Naive B cell (primary cell): Measurements from ENCODE around the gene MAP2K7. TPM values are rescaled to one million over a fixed set of nuclear protein-coding genes. Genes with fewer than 3 reads are reported as not detected.

Experiments
- ATAC-seq, 2 donors: fragments of 150-1000 bp; cut with Tn5 transposase; 2 replicates each; pipeline ENCODE4 v1.10.0; 2021; ENCODE audit warnings: low read depth in 2 of 2, mild to moderate bottlenecking in 2 of 2, moderate library complexity in 2 of 2
- DNase-seq: peaks from one replicate; pipeline ENCODE4 v3.0.0; 2022
- H3K27ac Mint-ChIP-seq, 6 donors: one replicate each; pipeline ENCODE4 v1.8.0; 2020 to 2022; ENCODE audit warnings: mild to moderate bottlenecking in 6 of 6, mixed read lengths in 6 of 6, moderate library complexity in 5 of 6, inconsistent platforms in 2 of 6
- H3K27me3 Mint-ChIP-seq, 3 donors: one replicate each; pipeline ENCODE4 v1.8.0; 2021 to 2022; ENCODE audit warnings: mixed read lengths in 3 of 3, mild to moderate bottlenecking in 1 of 3
- H3K36me3 Mint-ChIP-seq, 2 donors: one replicate each; pipeline ENCODE4 v1.8.0; 2020 to 2022; ENCODE audit warnings: mixed read lengths in 2 of 2, inconsistent platforms in 1 of 2, mild to moderate bottlenecking in 1 of 2
- H3K4me1 Mint-ChIP-seq, 3 donors: one replicate each; pipeline ENCODE4 v1.8.0; 2020 to 2022; ENCODE audit warnings: mixed read lengths in 3 of 3, inconsistent platforms in 1 of 3, mild to moderate bottlenecking in 1 of 3, moderate library complexity in 1 of 3
- H3K4me3 Mint-ChIP-seq, 8 donors: one replicate each; pipeline ENCODE4 v1.8.0; 2020 to 2022; ENCODE audit warnings: mild to moderate bottlenecking in 8 of 8, mixed read lengths in 8 of 8, moderate library complexity in 8 of 8, inconsistent platforms in 2 of 8
- H3K9me3 Mint-ChIP-seq, 7 donors: one replicate each; pipeline ENCODE4 v1.8.0; 2020 to 2022; ENCODE audit warnings: mixed read lengths in 7 of 7, mild to moderate bottlenecking in 5 of 7, inconsistent platforms in 2 of 7, moderate library complexity in 1 of 7
- polyA plus RNA-seq, 6 donors: library from polyadenylated mRNA; unstranded; fragments of 300-500 nt; fragmentation: Illumina TruSeq; gene quantifications; one replicate each; pipeline ENCODE4 v1.2.3, GENCODE V29; 2021; ENCODE audit warnings: low read depth in 6 of 6

The MAP2K7 gene
- polyA plus RNA-seq, 6 donors from 2014 or later = 0.50 to 5.1 (median 2.9) TPM

DNA sequence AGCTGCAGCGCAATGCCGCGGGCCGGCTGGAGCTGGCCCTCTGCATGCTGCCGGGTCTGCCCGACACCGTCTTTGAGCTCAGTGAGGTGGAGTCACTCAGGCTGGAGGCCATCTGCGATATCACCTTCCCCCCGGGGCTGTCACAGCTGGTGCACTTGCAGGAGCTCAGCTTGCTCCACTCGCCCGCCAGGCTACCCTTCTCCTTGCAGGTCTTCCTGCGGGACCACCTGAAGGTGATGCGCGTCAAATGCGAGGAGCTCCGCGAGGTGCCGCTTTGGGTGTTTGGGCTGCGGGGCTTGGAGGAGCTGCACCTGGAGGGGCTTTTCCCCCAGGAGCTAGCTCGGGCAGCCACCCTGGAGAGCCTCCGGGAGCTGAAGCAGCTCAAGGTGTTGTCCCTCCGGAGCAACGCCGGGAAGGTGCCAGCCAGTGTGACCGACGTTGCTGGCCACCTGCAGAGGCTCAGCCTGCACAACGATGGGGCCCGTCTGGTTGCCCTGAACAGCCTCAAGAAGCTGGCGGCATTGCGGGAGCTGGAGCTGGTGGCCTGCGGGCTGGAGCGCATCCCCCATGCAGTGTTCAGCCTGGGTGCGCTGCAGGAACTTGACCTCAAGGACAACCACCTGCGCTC, 3.8 kb upstream of the MAP2K7 start:
- Mint-ChIP-seq H3K4me1 (peaks cover 18 to 20% (median 18%) of the 10 kb centered on the region in 3 donors), H3K9me3 (no peaks in the 10 kb centered on the region), H3K27ac (no peak overlapping the region), H3K36me3 (no peaks in the 10 kb centered on the region), H3K4me3 (no peak overlapping the region), H3K27me3 (peaks cover 4 to 19% (median 15%) of the 10 kb centered on the region in 3 donors)
- ATAC-seq = no peak
- no peak for DNase-seq

DNA sequence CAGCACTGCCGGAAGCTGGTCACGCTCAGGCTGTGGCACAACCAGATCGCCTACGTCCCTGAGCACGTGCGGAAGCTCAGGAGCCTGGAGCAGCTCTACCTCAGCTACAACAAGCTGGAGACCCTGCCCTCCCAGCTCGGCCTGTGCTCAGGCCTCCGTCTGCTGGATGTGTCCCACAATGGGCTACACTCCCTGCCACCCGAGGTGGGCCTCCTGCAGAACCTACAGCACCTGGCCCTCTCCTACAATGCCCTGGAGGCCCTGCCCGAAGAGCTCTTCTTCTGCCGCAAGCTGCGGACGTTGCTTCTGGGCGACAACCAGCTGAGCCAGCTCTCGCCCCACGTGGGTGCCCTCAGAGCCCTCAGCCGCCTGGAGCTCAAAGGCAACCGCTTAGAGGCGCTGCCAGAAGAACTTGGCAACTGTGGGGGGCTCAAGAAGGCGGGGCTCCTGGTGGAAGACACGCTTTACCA, 3.2 kb upstream of the MAP2K7 start:
- DNase-seq (no peak), ATAC-seq (no peak)
- Mint-ChIP-seq H3K36me3 (peaks cover 0 to 3% of the 10 kb centered on the region in 2 donors), H3K4me3 (no peak overlapping the region), H3K4me1 (peaks cover 22 to 24% (median 24%) of the 10 kb centered on the region in 3 donors), H3K27ac (no peak overlapping the region), H3K9me3 (no peaks in the 10 kb centered on the region), H3K27me3 (peaks cover 4 to 14% (median 10%) of the 10 kb centered on the region in 3 donors)

DNA sequence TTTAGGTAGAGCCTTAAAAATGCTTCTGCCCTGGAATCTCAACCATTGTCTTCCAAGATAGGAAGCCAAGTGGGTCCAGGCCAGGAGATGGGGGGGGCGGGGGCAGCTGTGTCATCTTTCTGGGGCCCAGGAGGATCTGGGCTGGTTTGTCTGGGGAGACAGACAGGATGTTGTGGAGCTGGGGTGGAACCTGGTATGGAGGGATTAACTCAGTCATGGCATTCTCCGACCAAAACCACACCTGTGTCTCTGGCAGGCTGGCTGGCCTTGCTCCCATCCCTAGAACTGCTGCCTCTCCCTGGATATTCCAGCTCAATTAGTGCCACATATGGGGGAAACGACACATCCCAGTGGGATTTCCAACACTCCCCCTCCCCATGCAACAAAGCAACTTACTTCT, 2.7 kb upstream of the MAP2K7 start:
- Mint-ChIP-seq H3K36me3 (peaks cover 0 to 8% of the 10 kb centered on the region in 2 donors), H3K4me1 (peaks cover 27 to 29% (median 29%) of the 10 kb centered on the region in 3 donors), H3K27ac (no peak overlapping the region), H3K27me3 (peaks cover 4 to 11% (median 8%) of the 10 kb centered on the region in 3 donors), H3K4me3 (peak overlapping the region in 1 of 8 donors; percentile 89), H3K9me3 (no peaks in the 10 kb centered on the region)
- no peak for ATAC-seq
- DNase-seq = no peak

DNA sequence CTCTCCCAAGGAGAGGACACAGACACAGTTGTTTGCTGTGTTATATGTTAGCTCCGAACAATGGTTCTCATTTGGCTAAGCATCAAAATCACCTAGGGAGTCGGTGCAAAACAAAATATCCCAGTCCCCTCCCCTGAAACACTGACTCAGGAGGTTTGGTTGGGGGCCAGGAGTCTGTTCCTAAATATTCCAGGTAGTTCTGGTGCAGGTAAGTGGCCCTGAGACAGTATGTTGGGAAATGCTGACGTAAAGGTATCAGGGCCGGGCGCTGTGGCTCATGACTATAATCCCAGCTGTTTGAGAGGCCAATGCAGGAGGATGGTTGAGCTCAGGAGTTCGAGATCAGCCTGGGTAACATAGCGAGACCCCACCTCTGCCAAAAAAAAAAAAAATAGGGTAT, 2.3 kb upstream of the MAP2K7 start:
- Mint-ChIP-seq H3K27me3 (peaks cover 4 to 11% (median 8%) of the 10 kb centered on the region in 3 donors), H3K4me1 (peaks cover 31 to 33% (median 32%) of the 10 kb centered on the region in 3 donors), H3K36me3 (peaks cover 0 to 8% of the 10 kb centered on the region in 2 donors), H3K9me3 (no peaks in the 10 kb centered on the region), H3K4me3 (peak overlapping the region in 3 of 8 donors; percentile 16 to 89 (median 25)), H3K27ac (no peak overlapping the region)
- DNase-seq (no peak), ATAC-seq (no peak)

DNA sequence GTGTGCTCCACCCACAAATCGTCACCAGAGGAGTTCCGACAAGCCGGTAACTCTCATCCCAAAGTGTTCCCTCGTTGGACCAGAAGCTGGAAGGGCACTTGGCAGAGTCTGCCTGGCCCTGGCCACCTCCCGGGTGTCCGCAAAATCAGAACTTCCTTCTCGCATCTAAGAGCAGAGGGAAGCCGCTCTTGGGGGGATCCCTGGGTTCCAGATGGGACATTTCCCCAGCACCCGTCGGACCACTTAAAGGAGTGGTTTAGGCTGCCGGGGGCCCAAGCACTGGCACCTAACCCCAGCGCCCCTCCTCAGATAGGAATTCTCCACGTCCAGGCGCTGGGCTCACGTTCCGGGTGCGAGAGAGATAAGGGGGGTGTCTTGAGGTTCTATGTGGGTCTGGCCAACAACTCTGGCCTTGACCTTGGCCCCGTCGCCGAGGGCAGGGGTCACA, 857 bp upstream of the MAP2K7 start:
- H3K4me1 Mint-ChIP-seq = peaks cover 37 to 42% (median 41%) of the 10 kb centered on the region in 3 donors

DNA sequence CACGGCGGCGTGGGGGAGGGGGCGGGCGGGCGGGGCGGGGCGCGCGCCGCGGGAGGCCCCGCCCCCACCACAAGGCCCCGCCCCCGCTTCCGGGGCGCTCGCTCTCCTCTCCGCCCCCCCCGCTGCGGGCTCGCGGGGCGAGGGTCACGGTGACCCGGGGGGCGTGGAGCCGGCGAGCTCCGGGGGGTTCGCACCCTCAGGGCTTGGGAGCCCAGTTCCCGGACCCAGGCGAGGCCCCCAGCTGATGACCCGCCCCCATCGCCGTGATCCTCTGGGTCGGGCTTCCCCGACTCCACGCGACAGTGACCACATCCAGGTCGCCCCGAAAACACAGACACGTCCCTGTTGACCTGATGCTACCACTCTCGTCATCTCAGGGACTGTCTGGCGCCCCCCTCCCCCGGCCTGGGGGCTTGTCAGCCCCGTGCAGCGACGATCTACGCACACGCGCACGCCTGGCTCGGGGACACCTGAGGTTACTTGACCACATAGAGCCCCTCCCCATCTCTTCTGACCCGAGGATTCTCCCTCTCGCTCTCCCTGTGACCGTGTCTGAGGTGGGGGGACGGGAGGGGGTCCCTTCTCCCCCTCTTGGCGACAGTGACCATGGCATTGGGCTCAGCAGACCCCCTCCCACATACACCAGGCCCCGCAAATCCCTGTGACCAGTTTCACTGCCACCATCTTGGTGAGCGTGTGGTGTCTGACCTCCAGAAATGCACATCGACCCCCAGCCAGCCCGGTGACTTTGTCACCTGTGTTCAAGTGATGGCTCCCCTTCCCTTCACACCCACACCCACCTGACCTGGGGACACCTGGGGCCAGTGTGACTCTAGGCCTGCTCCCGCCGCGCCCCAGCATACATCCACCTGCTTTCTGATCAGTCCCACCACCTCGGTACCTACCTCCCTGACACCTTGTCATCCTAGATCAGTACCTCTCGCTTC, 670 bp downstream of the MAP2K7 start:
- peak; percentile 76 for DNase-seq
- peak overlapping the region; percentile 94 to 99 (median 94) for H3K27ac Mint-ChIP-seq
- peaks cover 0 to 8% of the 10 kb centered on the region in 2 donors for H3K36me3 Mint-ChIP-seq

More for the DNA sequence above, 857 bp upstream of the MAP2K7 start:
- Mint-ChIP-seq H3K36me3 (peaks cover 0 to 8% of the 10 kb centered on the region in 2 donors), H3K4me3 (peak overlapping the region; percentile 89 to 95 (median 92)), H3K9me3 (no peaks in the 10 kb centered on the region), H3K27ac (peak overlapping the region; percentile 28 to 99 (median 96)), H3K27me3 (peaks cover 0 to 5% (median 1%) of the 10 kb centered on the region in 3 donors)
- ATAC-seq = no peak
- no peak for DNase-seq

DNA sequence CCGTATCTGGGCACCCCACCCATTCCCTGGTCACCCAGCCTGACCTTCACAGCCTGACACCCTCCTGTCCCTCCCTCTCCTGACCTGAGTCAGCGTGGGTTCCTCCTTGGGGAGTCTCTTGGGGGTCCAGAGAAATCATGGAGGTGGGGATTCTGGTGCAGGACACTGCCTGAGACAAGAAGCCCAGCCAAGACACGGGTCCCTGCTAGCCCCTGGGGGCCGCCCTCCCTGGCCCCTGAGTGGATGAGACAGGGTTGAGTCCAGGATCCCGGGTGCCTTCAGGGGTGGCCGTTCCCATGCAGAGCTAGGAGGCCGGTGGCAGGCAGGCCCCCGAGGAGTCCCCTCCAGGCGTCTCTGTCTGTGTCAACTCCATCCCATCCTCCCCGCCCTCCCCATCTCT, 1.6 kb downstream of the MAP2K7 start:
- no peak for DNase-seq
- Mint-ChIP-seq H3K27me3 (peaks cover 0 to 5% (median 0%) of the 10 kb centered on the region in 3 donors), H3K4me3 (peak overlapping the region; percentile 82 to 94 (median 90)), H3K4me1 (peaks cover 37 to 44% (median 43%) of the 10 kb centered on the region in 3 donors), H3K9me3 (no peaks in the 10 kb centered on the region), H3K36me3 (peaks cover 0 to 9% of the 10 kb centered on the region in 2 donors), H3K27ac (peak overlapping the region in 5 of 6 donors; percentile 94 to 99 (median 95))
- ATAC-seq = no peak

More for the DNA sequence above, 670 bp downstream of the MAP2K7 start:
- Mint-ChIP-seq H3K27me3 (peaks cover 0 to 5% (median 0%) of the 10 kb centered on the region in 3 donors), H3K4me1 (peaks cover 37 to 44% (median 43%) of the 10 kb centered on the region in 3 donors), H3K4me3 (peak overlapping the region; percentile 85 to 95 (median 90)), H3K9me3 (no peaks in the 10 kb centered on the region)
- peak; percentile 63 to 74 for ATAC-seq

DNA sequence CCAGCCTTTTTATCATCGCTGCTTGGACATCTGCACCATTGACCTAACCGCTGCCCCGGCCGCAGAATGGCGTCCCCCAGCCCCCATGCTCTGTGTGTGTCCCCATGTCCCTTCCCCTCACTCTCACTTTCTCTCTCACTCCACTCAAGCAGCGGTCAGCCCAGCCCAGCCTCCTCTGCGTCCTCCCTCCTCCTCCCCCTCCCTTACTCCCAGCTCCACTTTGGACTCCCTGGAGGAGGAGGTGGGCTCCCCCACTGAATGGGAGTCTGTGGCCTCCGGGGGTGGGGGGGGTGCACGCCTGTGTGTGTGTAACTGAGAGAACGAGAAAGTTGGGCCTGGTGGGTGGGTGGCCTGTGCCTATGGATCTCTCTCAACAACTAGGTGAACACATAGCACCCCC, 2.2 kb downstream of the MAP2K7 start:
- no peak for ATAC-seq
- peak overlapping the region in 5 of 6 donors; percentile 4 to 97 (median 78) for H3K27ac Mint-ChIP-seq
- peaks cover 37 to 44% (median 43%) of the 10 kb centered on the region in 3 donors for H3K4me1 Mint-ChIP-seq
- H3K27me3 Mint-ChIP-seq = no peaks in the 10 kb centered on the region
- DNase-seq = no peak
- H3K9me3 Mint-ChIP-seq = no peaks in the 10 kb centered on the region
- peak overlapping the region; percentile 37 to 91 (median 84) for H3K4me3 Mint-ChIP-seq
- peaks cover 0 to 15% of the 10 kb centered on the region in 2 donors for H3K36me3 Mint-ChIP-seq

DNA sequence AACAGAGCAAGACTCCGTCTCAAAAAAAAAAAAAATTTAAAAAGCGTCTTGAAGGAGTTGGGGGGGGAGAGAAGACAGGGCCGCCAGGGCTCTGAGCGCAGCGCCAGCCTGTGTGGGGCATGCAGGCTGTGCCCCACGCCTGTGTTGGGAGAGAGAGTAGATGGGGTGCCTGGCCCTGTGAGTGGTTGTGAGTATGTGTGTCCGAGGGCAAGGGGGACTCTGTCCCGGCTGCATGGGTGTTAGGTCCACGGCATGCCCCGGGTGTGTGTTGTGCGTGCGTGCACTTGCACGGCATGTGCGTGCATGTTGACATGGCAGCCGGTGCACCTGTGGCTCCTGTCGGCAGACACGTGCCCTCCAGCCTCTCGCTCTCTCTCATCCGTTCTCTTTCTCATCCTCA, 3.4 kb downstream of the MAP2K7 start:
- Mint-ChIP-seq H3K9me3 (no peaks in the 10 kb centered on the region), H3K27me3 (no peaks in the 10 kb centered on the region), H3K4me3 (peak overlapping the region in 1 of 8 donors; percentile 35), H3K4me1 (peaks cover 33 to 44% (median 43%) of the 10 kb centered on the region in 3 donors), H3K27ac (peak overlapping the region in 2 of 6 donors; percentile 68 to 70), H3K36me3 (peaks cover 0 to 25% of the 10 kb centered on the region in 2 donors)
- DNase-seq (no peak), ATAC-seq (no peak)

DNA sequence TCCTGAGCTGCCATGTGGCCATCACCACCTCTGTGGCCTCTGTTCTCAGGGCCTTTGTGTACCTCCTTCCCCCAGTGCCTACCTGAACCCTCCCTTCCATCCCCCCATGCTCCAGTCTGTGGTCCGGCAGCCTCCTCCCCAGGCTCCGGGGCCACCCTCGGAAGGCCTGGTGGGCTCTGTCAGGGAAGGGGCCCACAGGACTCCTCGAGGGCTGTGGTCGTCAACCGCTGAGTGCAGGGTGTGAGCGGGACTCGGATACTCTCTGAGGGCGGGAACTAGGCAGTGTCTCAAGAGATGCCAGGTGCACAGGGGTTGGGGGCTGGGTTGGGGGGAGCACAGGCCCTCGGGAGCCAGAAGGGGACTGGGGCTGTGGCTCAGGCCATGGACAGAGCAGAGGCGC, 3.9 kb downstream of the MAP2K7 start:
- Mint-ChIP-seq H3K27me3 (no peaks in the 10 kb centered on the region), H3K4me3 (peak overlapping the region in 3 of 8 donors; percentile 12 to 57 (median 15)), H3K36me3 (peaks cover 0 to 29% of the 10 kb centered on the region in 2 donors), H3K9me3 (no peaks in the 10 kb centered on the region), H3K4me1 (peaks cover 31 to 42% (median 42%) of the 10 kb centered on the region in 3 donors), H3K27ac (peak overlapping the region in 1 of 6 donors; percentile 70)
- no peak for ATAC-seq
- DNase-seq = no peak

DNA sequence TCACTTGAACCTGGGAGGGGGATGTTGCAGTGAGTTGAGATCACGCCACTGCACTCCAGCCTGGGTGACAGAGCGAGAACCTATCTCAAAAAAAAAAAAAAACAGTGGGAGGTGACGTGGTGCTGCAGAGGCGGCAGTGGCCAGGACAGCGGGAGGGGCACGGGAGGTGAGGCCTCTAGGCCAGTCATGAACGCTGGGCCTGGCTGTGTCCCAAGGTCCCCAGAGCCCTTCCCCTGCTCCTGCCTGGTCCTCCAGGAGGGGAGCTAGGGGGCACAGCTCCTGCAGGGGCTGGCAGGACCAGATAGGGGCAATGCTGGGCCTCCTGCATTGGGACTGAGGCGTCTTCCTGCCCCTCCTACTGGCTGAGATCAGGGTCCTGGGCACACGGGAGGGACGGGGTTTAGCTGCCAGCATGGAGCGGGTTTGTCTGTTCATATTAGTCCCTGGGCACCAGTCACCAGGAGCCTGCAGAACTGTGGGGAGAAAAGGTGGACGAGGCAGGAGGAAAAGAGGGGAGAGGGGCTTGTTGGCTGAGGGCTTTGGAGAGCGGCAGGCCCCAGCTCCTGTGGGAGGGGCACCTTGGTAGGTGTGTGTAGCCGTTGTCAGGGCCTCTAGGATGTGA, 4.5 kb downstream of the MAP2K7 start:
- Mint-ChIP-seq H3K9me3 (no peaks in the 10 kb centered on the region), H3K4me3 (peak overlapping the region in 1 of 8 donors; percentile 57), H3K27me3 (no peaks in the 10 kb centered on the region), H3K27ac (peak overlapping the region in 1 of 6 donors; percentile 73), H3K36me3 (peaks cover 0 to 36% of the 10 kb centered on the region in 2 donors), H3K4me1 (peaks cover 27 to 40% (median 35%) of the 10 kb centered on the region in 3 donors)
- no peak for ATAC-seq
- DNase-seq = no peak

DNA sequence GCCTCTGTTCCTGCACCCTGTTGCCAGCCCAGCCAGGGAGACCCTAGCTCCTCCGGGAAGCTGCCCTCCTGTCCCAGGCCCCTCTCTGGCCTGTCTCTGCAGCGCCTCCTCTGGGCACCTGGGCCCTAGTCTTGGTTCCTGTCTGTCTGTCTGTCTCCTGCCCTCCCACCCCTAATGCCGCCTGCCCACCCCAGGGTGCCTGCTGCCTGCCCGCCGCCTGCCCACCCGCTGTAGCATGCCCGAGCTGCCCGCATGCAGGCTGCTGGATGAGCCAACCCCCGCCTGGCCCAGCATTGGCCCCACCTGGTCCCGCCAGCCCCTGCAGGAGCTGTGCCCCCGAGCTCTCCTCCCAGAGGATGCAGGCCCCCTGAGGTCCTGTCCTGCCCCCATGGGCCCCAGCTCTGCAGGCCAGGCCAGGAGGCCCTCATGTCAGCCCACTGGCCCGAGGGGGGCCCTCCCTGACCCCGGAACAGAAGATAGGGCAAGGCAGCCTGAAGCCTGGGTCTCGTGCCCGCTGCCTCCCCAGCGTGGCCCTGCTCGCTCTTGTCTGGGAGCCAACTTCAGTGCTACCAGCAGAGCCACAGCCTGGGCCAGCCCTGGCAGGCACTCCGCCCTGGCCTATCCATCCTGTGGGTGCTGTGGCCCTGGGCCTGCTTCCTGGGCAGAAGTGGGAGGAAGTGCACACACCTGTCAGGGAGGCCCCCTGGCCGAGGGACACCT, 5.2 kb downstream of the MAP2K7 start:
- no peaks in the 10 kb centered on the region for H3K27me3 Mint-ChIP-seq
- H3K9me3 Mint-ChIP-seq = no peaks in the 10 kb centered on the region
- no peak overlapping the region for H3K27ac Mint-ChIP-seq
- H3K4me3 Mint-ChIP-seq = no peak overlapping the region
- peaks cover 0 to 37% of the 10 kb centered on the region in 2 donors for H3K36me3 Mint-ChIP-seq
- ATAC-seq = no peak
- H3K4me1 Mint-ChIP-seq = peaks cover 24 to 35% (median 32%) of the 10 kb centered on the region in 3 donors
- DNase-seq = no peak
